ENCODE data around the gene UPF1.

UPF1 gene

DNA sequence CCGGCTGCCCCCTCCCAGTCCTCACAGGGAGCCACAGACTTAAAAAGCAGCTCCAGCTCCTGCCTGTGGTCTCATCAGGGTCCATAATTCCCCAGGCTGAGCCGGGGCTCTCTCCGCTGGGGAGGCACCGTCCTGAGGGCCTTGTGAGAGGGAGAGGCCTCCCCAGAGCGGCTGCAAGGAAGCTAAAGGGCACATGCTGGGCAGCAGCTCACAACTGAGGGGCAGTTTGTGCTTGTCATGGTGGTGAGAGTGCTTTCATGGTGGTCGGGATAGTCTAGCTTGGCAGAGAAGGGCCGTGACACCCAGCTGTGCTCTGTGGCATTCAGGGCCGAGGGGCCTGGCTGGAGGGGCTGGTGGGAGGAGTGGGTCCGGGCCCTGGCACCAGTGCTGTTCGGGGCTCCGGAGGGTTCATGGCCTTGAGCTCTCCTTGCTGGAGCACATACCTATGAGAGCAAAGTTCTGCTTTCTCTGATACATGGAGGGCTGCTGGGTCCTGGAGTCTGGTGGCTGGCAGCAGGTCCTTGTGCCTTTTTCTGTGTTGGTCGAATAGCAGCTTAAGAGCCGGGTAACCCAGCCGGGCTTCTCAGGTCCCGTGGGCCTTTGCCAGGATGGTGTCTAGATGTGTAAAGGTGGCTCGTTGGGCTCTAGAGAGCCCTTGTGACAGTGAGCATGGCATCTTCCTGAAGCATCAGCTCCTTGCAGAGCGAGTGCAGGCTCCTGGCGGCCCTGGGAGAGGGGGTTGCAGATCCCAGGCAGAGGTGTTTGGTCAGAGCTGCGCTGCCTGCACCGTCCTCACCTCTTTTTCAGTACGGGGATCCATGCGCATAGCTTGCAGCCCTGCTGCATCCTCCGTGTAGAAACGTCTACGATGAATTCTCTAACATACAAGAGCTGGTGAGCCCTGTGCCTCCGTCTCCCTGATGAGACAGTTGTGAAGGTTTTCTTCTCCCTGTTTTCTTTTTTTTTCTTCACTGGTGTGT, 8.8 kb downstream of the UPF1 start:
- DNase-seq (ENCODE audit: low read depth), result no peak

DNA sequence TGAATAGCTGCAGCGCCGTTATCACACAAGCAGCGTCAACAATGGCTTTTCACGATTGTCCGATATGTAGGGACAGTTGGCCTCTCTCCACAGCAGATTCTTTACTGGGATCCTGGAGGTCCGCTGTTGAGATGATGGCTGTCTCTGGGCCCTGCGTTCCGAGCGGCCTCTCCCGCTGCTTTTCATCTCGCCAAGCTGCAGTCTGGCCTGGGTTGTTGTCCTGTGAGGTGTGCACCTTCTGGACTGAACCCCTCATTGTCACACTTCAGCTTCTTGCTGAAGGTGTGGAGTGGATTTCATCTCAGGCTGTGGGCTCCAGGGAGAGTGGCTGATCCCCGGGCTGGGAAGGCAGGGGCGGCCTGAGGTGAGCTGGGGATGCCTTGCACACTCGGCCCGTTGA, 9.6 kb downstream of the UPF1 start:
- no peak for DNase-seq (ENCODE audit: low read depth)

DNA sequence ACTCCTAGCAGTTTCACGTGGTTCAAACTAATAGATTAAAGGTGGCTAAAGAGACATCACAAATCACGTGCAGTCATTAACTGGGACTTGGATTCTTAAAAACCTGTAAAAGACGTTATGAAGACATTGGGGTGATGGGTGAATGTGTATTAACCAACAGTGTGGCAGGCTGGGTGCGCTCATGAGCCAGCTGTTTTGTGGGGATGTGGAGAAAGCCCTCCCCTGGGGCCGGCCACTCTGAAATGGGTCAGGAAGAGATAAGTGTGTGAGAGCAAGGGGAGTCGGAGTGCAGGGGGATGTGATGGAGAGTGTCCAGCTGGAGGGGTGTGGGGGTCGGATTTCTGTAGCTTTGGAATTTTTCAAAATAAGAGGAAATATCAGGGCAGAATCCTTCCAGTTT, 10.4 kb downstream of the UPF1 start:
- no peak for DNase-seq (ENCODE audit: low read depth)

DNA sequence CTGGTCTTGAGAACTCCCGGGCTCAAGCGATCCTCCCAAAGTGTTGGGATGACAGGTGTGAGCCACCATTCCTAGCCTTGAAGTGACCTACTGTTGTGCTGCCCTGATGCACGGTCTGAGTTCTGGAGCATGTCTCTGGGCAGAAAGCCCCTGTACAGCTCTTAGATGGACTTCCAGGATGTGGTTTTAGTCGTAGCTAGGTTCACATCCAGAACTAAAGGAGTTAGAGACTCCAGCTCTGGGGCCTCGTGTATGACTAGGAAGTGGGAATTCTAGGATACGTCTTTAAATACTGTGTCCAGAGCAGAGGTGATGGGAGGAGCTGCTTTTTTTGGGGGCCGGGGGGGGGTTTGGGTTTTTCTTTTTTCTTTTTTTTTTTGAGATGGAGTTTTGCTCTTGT, 12.2 kb downstream of the UPF1 start:
- DNase-seq (ENCODE audit: low read depth), result no peak

DNA sequence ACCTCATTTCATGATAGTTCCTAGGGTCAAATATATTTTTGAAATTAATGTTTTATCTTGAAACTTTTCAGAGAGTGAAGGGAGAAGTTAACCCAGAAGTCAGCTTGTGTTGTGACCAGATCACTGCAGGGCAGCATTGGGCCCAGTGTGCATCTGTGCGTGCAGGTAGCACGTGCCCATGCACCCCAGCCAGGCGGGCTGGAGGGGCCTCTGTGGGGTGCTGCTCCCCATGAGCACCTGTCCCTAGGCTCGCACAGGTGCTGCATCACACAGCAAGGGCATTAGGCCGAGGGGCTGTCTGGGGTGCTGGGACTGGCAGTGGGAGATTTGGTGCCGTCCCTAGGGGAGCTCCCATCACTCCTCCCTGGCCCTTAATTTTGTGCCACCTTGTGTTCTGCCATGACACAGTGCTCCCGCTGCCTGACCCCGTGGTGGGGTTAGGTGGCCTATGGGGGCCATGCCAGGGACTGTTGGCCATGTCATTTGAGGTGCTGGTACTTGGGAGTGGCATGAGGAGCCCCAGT, 13.1 kb downstream of the UPF1 start:
- no peak for DNase-seq (ENCODE audit: low read depth)

DNA sequence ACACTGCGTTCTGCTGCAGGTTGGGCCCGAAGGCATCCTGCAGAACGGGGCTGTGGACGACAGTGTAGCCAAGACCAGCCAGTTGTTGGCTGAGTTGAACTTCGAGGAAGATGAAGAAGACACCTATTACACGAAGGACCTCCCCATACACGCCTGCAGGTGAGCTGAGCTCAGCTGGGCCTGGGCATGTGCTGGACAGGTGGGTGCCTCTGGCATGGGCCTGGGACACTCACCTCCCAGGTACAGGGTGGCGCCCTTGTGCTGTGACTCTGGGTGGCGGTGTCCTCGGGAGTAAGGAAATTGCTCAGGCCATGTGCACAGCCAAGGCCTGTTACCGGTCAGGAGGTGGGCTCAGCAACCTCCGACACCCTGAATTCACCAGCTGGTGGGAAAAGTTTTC, 14.2 kb downstream of the UPF1 start:
- no peak for DNase-seq (ENCODE audit: low read depth)

DNA sequence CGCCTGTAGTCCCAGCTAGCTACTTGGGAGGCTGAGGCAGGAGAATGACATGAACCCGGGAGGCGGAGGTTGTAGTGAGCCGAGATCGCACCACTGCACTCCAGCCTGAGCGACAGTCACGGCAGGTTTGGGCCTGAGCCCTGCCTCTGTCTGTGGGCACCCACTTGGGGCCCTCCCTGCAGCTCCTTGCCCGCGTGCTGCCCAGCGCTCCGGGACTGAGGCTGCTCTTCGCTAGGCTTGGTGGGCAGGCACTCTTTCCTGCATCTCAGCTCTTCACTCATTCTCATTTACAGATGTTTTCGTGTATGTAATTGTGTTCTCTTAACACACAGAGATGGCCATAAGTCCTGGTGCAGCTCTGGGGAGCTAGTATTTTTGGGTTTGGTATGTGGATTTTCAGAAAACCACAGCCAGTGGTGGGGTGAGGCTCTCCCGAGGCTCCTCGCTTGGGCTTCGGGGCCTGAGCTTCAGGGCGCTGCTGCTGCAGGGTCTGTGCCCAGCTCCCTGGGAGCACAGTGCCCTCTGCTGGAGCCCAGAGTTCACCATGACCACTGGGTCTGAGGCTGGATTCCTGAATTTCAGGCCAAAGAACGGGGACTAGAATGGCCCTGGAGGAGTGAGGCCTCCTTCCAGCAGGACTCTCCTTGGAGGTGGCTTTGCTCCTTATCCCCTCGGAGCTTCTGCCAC, 15.2 kb downstream of the UPF1 start:
- DNase-seq (ENCODE audit: low read depth), result no peak

DNA sequence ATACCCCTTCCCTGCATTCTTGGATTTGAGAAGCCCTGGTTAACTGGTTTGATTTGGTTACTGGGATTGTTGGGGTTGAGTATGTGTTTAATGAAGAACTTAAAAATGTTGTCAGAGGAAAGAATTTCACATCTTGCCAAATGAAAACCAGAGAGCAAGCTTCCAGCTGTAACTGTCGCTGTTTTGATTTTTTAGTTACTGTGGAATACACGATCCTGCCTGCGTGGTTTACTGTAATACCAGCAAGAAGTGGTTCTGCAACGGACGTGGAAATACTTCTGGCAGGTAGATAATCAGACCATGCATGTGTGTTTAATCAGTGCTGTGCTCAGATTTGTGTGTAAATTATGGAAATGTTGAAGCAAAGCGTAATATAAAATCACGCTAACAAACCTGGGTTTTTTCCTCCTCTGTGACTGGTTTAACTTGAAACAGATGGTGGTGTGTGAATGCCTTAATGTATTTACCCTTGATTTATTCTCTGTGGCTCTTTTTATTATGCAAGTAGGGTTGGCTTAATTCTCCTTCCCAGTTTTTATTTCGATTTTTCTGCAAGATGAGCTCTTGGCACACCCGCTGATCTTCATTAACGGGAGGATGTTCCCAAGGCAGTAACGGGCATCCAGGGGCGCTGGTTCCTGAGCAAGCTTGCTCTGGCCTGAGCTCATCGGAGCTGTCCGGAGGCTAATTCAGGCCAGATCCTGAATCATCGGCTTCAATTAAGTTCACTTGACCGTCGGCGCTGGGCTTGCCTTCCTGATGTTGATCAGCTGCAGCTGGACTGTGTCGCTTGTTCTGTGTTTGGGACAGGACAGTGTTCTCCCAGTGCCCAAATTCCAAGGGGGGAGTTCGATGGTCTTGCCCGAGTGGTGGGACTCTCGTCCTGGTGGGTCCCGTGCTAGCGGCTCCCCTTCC, 16.0 kb downstream of the UPF1 start:
- DNase-seq (ENCODE audit: low read depth), result no peak

DNA sequence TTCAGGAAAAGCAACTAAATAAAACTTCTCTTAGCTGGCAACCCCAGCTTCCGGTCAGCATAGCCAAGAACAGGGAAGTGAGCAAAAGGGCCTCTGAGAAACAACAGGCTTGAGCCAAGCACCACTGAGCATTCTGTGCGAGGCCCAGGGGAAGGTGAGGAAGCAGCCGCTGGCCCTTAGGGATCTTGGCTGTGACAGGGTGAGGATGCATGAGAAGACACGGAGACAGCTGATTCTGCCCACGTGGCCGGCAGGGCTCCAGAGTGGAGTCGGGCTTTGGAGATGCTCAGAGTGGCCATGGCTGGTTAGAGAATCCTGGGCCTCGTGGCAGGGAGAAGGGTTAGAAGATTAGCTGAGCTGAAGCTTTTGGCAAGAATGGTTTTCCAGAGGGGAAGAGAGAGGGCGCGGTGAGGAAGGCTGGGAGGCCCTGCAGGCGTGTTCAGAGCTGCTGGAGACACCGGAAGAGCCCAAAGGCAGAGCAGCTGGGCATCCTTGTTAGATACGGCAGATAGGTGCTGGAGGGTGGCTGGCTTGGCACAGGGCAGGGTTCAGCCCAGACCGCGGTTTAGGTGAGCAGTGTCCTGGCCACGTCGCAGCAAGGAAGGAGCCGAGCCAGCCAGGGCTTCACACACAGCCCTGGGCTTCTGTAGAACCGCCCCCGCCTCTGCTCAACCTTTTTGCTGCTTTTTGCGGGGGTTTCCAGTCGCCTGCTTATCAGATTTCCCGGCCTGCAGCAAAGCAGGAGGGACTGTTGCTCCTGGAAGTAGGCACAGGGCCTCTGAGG, 17.3 kb downstream of the UPF1 start:
- DNase-seq (ENCODE audit: low read depth), result no peak

DNA sequence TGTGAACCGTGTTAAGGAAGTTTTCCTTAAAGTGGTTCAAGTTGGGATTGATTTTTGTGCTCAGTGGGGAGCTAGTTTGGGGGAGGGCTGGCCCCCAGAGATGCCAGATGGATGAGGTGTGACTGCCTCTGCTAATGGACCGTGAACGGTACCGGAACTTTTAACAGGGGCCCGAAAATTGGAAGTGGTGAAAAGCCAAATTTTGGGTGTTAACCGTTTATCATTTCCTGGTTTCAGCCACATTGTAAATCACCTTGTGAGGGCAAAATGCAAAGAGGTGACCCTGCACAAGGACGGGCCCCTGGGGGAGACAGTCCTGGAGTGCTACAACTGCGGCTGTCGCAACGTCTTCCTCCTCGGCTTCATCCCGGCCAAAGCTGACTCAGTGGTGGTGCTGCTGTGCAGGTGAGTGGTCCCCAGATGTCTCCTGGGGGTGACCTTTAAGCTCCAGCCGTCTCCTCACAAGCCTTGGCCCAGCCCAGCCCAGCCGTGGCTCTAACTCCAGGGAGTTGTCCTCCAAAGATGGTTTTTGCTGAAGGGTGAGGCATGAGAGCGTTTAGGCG, 18.2 kb downstream of the UPF1 start:
- DNase-seq (ENCODE audit: low read depth), result no peak

DNA sequence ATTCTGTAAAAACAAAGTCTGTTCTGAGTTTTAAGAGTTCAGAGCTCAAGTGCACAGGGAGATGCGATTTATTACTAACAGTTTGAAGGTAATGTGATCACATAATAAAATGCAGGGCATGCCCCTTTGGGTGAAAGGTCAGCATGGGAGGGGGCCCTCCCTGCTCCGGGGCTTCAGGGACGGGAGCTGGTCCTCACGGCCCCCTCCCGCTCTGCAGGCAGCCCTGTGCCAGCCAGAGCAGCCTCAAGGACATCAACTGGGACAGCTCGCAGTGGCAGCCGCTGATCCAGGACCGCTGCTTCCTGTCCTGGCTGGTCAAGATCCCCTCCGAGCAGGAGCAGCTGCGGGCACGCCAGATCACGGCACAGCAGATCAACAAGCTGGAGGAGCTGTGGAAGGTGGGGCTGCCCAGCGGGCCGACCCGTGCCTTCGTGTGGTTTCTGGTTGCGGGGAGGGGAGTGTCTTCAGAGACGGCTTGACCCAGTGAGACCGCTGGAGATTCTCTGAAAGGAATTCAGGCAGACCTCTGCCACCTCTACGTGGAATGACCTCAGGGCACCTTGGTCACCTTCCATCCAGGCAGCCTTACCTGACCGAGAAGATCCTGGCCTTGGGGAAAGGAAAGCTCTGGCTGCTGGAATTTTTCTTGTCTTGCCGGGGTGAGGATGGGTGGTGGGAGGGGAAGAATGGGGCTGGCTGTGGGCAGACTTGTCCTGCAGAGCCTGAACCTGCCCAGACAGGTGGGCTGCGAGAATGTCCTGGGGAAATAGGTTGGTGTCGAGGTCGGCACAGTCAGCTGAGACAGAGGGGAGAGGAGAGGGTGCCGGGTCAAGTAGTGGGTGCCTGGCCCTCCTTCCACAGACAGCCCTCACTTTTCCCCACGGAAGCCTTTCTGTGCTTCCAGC, 19.0 kb downstream of the UPF1 start:
- DNase-seq (ENCODE audit: low read depth), result no peak

DNA sequence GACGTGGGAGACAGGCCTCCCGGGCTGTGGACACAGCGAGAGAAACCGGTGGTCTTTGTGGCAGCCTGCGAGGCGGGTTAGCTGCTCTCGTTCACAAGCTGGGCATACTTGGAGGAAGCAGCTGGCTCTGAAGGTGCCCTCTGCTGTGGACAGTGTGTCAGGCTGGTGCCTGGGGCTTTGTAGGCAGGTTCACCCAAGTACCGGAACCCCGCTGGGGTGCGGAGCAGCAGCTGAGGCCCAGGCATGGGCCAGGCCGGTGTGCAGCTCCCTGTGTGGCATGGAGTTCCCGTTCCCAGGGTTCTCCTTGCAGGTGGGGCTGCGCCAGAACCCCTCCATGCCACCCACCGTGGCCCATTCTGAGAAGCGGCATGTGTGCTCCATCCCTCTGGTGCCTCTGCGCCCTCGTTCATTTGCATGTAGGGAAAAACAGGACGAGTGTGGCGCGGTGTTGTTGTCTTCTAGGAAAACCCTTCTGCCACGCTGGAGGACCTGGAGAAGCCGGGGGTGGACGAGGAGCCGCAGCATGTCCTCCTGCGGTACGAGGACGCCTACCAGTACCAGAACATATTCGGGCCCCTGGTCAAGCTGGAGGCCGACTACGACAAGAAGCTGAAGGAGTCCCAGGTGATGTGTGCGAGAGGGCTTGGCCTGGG, 20.0 kb downstream of the UPF1 start:
- no peak for DNase-seq (ENCODE audit: low read depth)

DNA sequence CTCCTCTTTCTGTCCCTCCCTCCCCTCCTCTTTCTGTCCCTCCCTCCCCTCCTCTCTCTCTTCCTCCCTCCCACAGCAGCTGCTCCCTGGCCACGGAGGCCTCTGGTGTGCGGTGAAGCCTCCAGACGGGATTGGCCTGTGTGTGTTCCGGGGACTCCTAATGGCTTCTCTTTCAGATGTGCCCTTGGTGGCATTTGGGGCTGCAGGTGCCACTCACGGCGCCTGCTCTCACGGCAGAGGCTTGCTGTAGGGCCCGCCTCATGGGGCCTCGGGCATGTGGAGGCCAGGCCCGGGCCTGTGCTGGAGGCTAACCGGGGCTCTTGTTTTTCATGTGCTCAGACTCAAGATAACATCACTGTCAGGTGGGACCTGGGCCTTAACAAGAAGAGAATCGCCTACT, 20.9 kb downstream of the UPF1 start:
- no peak for DNase-seq (ENCODE audit: low read depth)

DNA sequence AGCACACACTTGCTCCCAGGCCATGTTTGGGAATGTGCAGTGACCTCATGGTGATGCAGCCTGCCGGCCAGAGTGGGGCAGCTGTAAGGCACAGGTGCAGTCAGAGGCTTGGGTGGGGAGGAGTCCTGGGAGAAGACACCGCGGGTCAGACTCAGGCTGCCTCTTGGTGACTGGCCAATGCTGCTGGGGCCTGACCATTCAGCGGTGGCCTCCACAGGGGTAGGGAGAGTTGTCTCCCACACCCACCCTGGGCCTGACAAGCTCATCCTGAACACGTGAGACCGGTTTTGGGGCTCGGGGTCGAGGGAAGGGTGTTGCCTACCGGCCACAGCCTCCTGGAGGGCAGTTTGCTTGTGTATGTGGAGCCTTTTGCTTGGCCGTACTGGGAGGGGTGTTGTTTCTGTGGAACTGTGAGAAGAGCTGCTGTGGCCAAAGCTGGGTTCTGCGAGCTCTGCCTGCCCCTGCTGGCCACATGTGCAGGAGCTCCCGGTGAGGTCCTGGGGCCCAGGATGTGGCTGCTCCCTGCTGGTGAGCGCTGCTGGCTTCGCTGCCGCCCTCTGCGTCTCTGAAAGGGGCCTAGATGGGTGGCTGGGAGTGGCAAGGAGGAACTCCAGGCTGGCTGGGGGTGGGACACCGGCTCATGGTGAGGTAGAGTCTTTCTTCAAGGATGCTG, 22.1 kb downstream of the UPF1 start:
- no peak for DNase-seq (ENCODE audit: low read depth)

DNA sequence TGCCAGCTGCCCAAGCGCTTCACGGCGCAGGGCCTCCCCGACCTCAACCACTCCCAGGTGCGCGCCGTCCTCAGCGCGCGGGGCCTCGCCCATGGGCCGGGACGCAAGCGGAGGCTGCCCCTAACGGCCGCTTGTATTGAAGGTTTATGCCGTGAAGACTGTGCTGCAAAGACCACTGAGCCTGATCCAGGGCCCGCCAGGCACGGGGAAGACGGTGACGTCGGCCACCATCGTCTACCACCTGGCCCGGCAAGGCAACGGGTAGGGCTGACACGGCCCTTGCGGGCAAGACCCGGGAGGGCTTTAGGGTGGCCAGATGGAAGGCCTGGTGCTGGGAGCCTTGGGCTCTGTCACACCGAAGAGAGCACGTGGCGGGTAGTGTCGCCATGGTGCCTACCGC, 23.2 kb downstream of the UPF1 start:
- no peak for DNase-seq (ENCODE audit: low read depth)

DNA sequence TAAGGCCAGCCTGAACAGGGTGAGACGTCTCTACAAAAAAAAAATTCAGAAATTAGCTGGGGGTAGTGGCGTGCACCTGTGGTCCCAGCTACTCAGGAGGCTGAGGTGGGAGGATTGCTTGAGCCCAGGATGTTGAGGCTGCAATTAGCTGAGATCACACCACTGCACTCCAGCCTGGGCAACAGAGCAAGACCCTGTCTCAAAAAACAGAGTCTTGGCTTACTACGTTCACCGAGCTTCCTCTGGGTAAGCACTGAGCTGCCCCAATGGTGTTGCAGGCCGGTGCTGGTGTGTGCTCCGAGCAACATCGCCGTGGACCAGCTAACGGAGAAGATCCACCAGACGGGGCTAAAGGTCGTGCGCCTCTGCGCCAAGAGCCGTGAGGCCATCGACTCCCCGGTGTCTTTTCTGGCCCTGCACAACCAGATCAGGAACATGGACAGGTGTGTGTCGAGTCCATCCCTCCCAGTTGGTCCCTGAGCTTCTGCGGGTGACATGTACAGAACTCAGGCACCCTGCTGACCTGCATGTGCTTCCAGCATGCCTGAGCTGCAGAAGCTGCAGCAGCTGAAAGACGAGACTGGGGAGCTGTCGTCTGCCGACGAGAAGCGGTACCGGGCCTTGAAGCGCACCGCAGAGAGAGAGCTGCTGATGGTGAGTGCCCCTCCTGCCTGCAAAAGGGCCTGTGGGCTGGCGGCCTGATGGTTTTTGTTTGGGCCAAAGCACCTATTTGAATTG, 24.1 kb downstream of the UPF1 start:
- no peak for DNase-seq (ENCODE audit: low read depth)

DNA sequence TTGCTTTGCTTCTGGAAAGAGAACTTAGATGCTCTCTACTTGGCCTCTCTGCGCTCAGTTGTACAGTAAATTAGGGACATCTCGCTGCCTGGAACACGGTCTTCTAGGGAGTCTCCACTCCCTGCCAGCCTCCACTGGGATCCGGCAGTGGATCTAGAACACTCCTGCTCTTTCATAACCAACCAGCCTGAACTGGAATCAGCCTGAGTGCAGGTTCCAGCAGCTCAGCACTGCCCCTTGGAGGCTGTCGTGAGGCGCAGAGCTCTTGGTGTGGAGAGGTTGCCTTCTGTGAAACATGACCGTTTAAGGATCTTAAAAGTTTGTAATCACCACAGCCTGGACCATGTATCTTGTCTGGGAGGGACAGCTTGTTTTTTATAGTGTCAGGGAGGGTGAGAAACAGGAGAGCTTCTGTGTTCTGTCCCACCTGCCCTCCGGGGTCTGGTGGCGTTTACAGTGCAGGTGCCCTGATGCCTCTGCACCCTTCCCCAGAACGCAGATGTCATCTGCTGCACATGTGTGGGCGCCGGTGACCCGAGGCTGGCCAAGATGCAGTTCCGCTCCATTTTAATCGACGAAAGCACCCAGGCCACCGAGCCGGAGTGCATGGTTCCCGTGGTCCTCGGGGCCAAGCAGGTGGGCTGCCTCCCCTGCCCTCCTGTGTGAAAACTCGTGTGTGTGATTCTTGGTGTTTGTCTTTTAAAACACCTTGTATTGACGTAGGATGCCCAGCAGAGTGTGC, 24.8 kb downstream of the UPF1 start:
- DNase-seq (ENCODE audit: low read depth), result no peak
